Heart left ventricle (tissue), 16 donors: Measurements from ENCODE around the gene AK4. TPM values are rescaled to one million over a fixed set of nuclear protein-coding genes. Genes with fewer than 3 reads are reported as not detected.

Source experiments
- ATAC-seq, 4 donors: fragments of 200-7000 bp; cut with Tn5 transposase; one replicate each; pipeline ENCODE4 v1.9.1; 2020 to 2022; ENCODE audit warnings: moderate library complexity in 4 of 4, mild to moderate bottlenecking in 3 of 4, moderate number of reproducible peaks in 1 of 4
- DNase-seq, 5 donors: peaks; one replicate each; pipeline ENCODE4 v3.0.0-alpha.2; 2020
- H3K27ac ChIP-seq, 12 donors: fragments of 200-600 bp; sonication (generic) in 4 of 12; one replicate each; pipeline versions ENCODE4 v1.5.0 to v1.8.0; 2016 to 2022; ENCODE audit warnings: mild to moderate bottlenecking in 2 of 12
- H3K27me3 ChIP-seq, 9 donors: fragments of 200-600 bp; sonication (generic) in 2 of 9; one replicate each; pipeline versions ENCODE4 v1.5.1 to v1.8.0; 2016 to 2022; ENCODE audit warnings: mild to moderate bottlenecking in 3 of 9
- H3K36me3 ChIP-seq, 9 donors: fragments of 200-600 bp; sonication (generic) in 2 of 9; one replicate each; pipeline versions ENCODE4 v1.5.0 to v1.8.0; 2018 to 2022; ENCODE audit warnings: mild to moderate bottlenecking in 2 of 9
- H3K4me1 ChIP-seq, 12 donors: fragments of 200-600 bp; sonication (generic) in 4 of 12; one replicate each; pipeline versions ENCODE4 v1.5.0 to v1.8.0; 2016 to 2022; ENCODE audit warnings: mild to moderate bottlenecking in 3 of 12
- H3K4me3 ChIP-seq, 12 donors: fragments of 200-600 bp; sonication (generic) in 4 of 12; one replicate each; pipeline versions ENCODE4 v1.5.0 to v1.8.0; 2017 to 2022; ENCODE audit warnings: mild to moderate bottlenecking in 9 of 12, moderate library complexity in 4 of 12
- H3K9me3 ChIP-seq, 12 donors: fragments of 200-600 bp; sonication (generic) in 4 of 12; one replicate each; pipeline versions ENCODE4 v1.5.0 to v1.8.0; 2016 to 2022; ENCODE audit warnings: mild to moderate bottlenecking in 1 of 12
- CTCF ChIP-seq, 12 donors: fragments of 200-600 bp; sonication (generic) in 4 of 12; IDR thresholded peaks; one replicate each; pipeline versions ENCODE4 v1.5.0 to v1.8.0; 2018 to 2022; ENCODE audit warnings: antibody characterized with exemption in 12 of 12, mild to moderate bottlenecking in 5 of 12
- POLR2A ChIP-seq, 2 donors: fragments of 450-650 bp; IDR thresholded peaks; one replicate each; pipeline ENCODE4 v1.6.1; 2017; ENCODE audit warnings: antibody characterized with exemption in 2 of 2, mild to moderate bottlenecking in 2 of 2, moderate library complexity in 2 of 2
- WGBS, 4 donors: extraction: QIAGEN DNeasy Blood & Tissue Kit in 2 of 4; methylation state at CpG; one replicate each; pipeline versions ENCODE4 v1.1.5 to v1.1.7; 2013 to 2018; 5-methylcytosine and 5-hydroxymethylcytosine counted together
- intact Hi-C, 10 donors: fragments of 100-400 bp; cut with DNase I; formaldehyde crosslinking; loops; one replicate each; pipeline versions ENCODE4 v1.11.1 to v1.14.2; 2022
- polyA plus RNA-seq, 2 donors: library from polyadenylated mRNA; stranded (reverse); fragments of 200-250 nt; gene quantifications; one replicate each; pipeline ENCODE4 v1.2.3, GENCODE V29; 2013
- total RNA-seq, 9 donors: library from RNA; depleted of rRNA in 2 of 9; stranded (reverse); fragments of >200 nt in 2 of 9; fragmentation: NEBNext Ultra II Directional in 3 of 9; extraction: Animal tissue kit (Norgen Biotek cat#: 25700) in 3 of 9; gene quantifications; one replicate each; pipeline versions ENCODE4 v1.1.0 to v1.2.4, GENCODE V29; 2016 to 2023
- donor health status: ischemic (EF 13 %, LVEDD 7.1; RV severe dilation, severe dysfunction).
- donor health status: healthy with polysubstance abuse.
- donor health status: DM: no; HTN: yes; CAD: no.
- donor health status: DM: no; HTN: no; CAD: no.
- donor health status: ischemic (EF 25% LVEDD 6.9; RV normal size, moderate dysfunction).
- donor health status: ischemic (EF 25% LVEDD 5.7; RV mildly dilated, moderate dysfunction).
- donor health status: healthy.
- donor health status: DM: yes; HTN: yes; CAD: no.
- donor health status: ischemic (EF 35%, LVEDD 5.7; RV mildly dilated, moderate dysfunction).
- donor health status: nonischemic (EF 11% LVEDD 7.7; RV severe dilation, severe dysfunction).
- donor health status: DM: yes; HTN: yes; CAD: no.
- donor health status: PGD.
- donor health status: ischemic (EF 29% LVEDD 5.4; RV normal size, mild dysfunction).
- donor health status: nonischemic (EF 23%, LVEDD 6.1; RV moderate dilation, normal function).

AK4 gene
- total and polyA plus RNA-seq, 11 donors = 16.0 to 181 (median 122) TPM

GRCh38 chr1:65200411-65200810 lies 52.4 kb downstream of the AK4 start:
- TF ChIP-seq POLR2A (IDR thresholded peaks at IDR 0.05) (no peak), CTCF (IDR thresholded peaks at IDR 0.05) (no peak)
- Histone ChIP-seq H3K27me3 (no peaks in the 10 kb centered on the region), H3K27ac (no peak overlapping the region), H3K4me3 (no peak overlapping the region), H3K4me1 (peaks cover 0 to 23% (median 12%) of the 10 kb centered on the region in 12 donors), H3K36me3 (no peaks in the 10 kb centered on the region), H3K9me3 (no peaks in the 10 kb centered on the region)
- 75 to 97% (median 96%) methylated on average over 2 of the region's 2 CpGs for WGBS, 4 donors
- DNase-seq (no peak), ATAC-seq (no peak)
- intact Hi-C loops = loop anchor here in 5 of 10 donors (10.0 kb wide), 4 partner anchors 56 to 346 kb away; partner anchors contain the start of gene AK4 (in 2 of the 5)

GRCh38 chr1:65206836-65207235 lies 58.8 kb downstream of the AK4 start:
- Histone ChIP-seq H3K36me3 (no peaks in the 10 kb centered on the region), H3K27ac (no peak overlapping the region), H3K4me3 (no peak overlapping the region), H3K9me3 (no peaks in the 10 kb centered on the region), H3K4me1 (peaks cover 0 to 20% (median 12%) of the 10 kb centered on the region in 12 donors), H3K27me3 (no peaks in the 10 kb centered on the region)
- 89 to 91% (median 89%) methylated on average over 2 of the region's 2 CpGs for WGBS, 4 donors
- DNase-seq = no peak
- no peak for TF ChIP-seq CTCF (IDR thresholded peaks at IDR 0.05)
- TF ChIP-seq POLR2A (IDR thresholded peaks at IDR 0.05) = no peak
- intact Hi-C loops = loop anchor here (2.0 to 10.0 kb wide), 10 partner anchors 55 to 352 kb away; partner anchors contain the start of gene AK4 (in 6 of the 10)
- ATAC-seq = no peak

GRCh38 chr1:65207317-65207716 lies 59.3 kb downstream of the AK4 start:
- 71 to 85% (median 82%) methylated on average over 4 of the region's 4 CpGs for WGBS, 4 donors
- intact Hi-C loops = loop anchor here (2.0 to 10.0 kb wide), 10 partner anchors 55 to 353 kb away; partner anchors contain the start of gene AK4 (in 6 of the 10)
- Histone ChIP-seq H3K27ac (no peak overlapping the region), H3K27me3 (no peaks in the 10 kb centered on the region), H3K9me3 (no peaks in the 10 kb centered on the region), H3K36me3 (no peaks in the 10 kb centered on the region), H3K4me3 (no peak overlapping the region), H3K4me1 (peaks cover 0 to 20% (median 12%) of the 10 kb centered on the region in 12 donors)
- DNase-seq (no peak), ATAC-seq (peak in 1 of 4 donors; percentile 23)
- no peak for TF ChIP-seq POLR2A (IDR thresholded peaks at IDR 0.05)

GRCh38 chr1:65208563-65208973 lies 60.6 kb downstream of the AK4 start:
- no peaks in the 10 kb centered on the region for H3K27me3 ChIP-seq
- 70 to 76% (median 71%) methylated on average over 8 of the region's 8 CpGs for WGBS, 4 donors
- TF ChIP-seq CTCF (IDR thresholded peaks at IDR 0.05) = no peak
- no peak for TF ChIP-seq POLR2A (IDR thresholded peaks at IDR 0.05)
- no peak overlapping the region for H3K4me3 ChIP-seq
- peak overlapping the region in 1 of 12 donors; percentile 49 for H3K27ac ChIP-seq
- intact Hi-C loops = loop anchor here (2.0 to 10.0 kb wide), 11 partner anchors 56 to 354 kb away; partner anchors contain the start of gene AK4 (in 7 of the 10)
- DNase-seq (peak in 2 of 5 donors; percentile 9 to 44), ATAC-seq (peak; percentile 38 to 65 (median 58))
- peaks cover 0 to 22% (median 14%) of the 10 kb centered on the region in 12 donors for H3K4me1 ChIP-seq
- no peaks in the 10 kb centered on the region for H3K36me3 ChIP-seq
- H3K9me3 ChIP-seq = no peaks in the 10 kb centered on the region
